ENCODE results near the gene TDP1.

The TDP1 gene

DNA sequence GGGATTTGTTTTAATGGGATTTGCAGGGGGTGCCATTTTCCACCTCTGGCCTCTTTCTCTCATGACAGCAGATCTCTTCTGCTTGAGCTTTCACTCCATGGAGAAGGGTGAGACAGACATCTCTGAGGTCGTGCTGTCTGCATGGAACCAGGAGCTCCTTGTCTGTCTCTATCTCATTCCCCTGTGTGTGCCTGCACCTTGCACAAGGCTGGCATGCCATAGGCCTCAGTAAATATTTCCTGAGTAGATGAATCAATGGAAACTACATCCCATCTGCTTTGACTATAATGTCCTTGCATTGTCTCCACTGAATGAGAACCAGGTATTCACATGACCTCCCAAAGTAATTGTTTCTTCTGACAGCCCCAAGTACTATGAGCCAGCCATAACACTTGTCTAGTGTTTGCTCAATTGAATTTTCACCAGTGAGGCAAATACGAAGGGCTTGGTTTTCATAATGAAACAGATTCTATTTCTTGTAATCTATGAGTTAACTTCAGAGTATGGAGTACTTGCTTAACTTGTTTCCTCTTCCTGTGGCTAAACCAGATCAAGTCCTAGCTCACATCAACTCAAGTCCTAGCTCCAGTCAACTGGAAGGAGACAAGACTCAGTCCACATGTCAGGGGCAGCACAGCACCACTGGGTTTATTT lies 138.3 kb downstream of the TDP1 start:
- Histone ChIP-seq H4K20me1 (ENCODE audit: insufficient read depth, low read length) (no peaks in the 10 kb centered on the region), H3K27me3 (ENCODE audit: insufficient read depth, low read length) (peaks cover 7% of the 10 kb centered on the region; the same call in 1 of the 2 replicates), H3K9me2 (ENCODE audit: low read depth, low read length) (no peaks in the 10 kb centered on the region), H3K27ac (ENCODE audit: low read depth, low read length, poor library complexity, severe bottlenecking) (no peak overlapping the region), H2AFZ (ENCODE audit: low read length) (no peak overlapping the region), H3K9ac (ENCODE audit: low read length) (no peak overlapping the region), H3K9me3 (ENCODE audit: low read length) (no peaks in the 10 kb centered on the region), H3K79me2 (ENCODE audit: insufficient read depth, low read length) (no peaks in the 10 kb centered on the region), H3F3A (ENCODE audit: insufficient read depth, low read length) (no peaks in the 10 kb centered on the region), H3K4me1 (ENCODE audit: insufficient read depth, low read length, severe bottlenecking) (no peaks in the 10 kb centered on the region), H3K4me3 (ENCODE audit: low read depth, low read length, poor library complexity, severe bottlenecking) (no peak overlapping the region), H3K36me3 (ENCODE audit: insufficient read depth, low read length) (no peaks in the 10 kb centered on the region), H3K4me2 (ENCODE audit: low read length) (no peak overlapping the region)
- TF ChIP-seq EZH2 (IDR thresholded peaks at IDR 0.05; ENCODE audit: borderline replicate concordance, low read length), result no peak
- TF ChIP-seq, protein P1, sequence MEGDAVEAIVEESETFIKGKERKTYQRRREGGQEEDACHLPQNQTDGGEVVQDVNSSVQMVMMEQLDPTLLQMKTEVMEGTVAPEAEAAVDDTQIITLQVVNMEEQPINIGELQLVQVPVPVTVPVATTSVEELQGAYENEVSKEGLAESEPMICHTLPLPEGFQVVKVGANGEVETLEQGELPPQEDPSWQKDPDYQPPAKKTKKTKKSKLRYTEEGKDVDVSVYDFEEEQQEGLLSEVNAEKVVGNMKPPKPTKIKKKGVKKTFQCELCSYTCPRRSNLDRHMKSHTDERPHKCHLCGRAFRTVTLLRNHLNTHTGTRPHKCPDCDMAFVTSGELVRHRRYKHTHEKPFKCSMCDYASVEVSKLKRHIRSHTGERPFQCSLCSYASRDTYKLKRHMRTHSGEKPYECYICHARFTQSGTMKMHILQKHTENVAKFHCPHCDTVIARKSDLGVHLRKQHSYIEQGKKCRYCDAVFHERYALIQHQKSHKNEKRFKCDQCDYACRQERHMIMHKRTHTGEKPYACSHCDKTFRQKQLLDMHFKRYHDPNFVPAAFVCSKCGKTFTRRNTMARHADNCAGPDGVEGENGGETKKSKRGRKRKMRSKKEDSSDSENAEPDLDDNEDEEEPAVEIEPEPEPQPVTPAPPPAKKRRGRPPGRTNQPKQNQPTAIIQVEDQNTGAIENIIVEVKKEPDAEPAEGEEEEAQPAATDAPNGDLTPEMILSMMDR (IDR thresholded peaks at IDR 0.05; ENCODE audit: low read length), result no peak

All from OCI-LY1 (cell line).